ENCODE results near the gene CENPP. TPM values are rescaled to one million over a fixed set of nuclear protein-coding genes. Genes with fewer than 3 reads are reported as not detected.
A peak's percentile ranks its signal among the peaks of the same experiment; 100 is the strongest.

CENPP gene
- total RNA-seq, 1 donor from 2014 or later = 13.1 TPM

DNA sequence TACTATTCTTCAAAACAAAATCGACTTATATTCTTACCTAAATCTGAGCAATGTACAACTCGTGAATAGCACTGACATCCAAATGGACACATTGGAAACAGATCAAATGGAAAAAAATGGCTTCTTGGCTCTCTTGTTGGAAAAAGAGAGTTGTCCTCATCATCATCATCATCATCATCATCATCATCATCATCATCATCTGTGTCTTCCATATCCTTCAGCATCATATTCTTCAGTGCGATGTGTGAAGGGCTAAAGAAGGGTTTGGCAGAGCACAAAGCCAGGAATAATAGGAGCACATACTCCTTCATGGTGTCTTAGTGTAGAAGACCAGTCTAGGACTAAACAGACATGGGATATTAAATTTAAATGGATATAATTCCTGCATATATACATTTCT lies 148.8 kb downstream of the CENPP start:
- DNase-seq (ENCODE audit: low read depth) = no peak

DNA sequence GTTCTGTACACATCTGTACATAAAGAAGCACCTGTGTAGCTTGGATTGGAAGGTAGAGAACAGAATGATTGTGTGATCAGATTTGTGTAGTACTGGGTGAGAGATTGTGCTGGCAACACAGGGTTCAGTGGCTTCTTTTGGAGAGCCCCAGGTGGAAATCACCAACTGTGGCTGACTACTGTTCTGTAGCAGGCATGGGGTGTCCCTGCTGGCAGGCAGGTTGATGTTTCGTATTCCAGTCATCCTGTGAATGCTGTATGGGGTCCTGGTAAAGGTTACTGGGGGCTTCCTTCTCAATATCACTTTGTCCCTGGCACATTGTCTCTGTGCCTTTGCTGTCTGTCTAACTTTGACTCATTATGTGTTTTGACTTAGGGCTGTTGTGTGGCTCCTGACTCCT lies 151.2 kb downstream of the CENPP start:
- no peak for DNase-seq (ENCODE audit: low read depth)

DNA sequence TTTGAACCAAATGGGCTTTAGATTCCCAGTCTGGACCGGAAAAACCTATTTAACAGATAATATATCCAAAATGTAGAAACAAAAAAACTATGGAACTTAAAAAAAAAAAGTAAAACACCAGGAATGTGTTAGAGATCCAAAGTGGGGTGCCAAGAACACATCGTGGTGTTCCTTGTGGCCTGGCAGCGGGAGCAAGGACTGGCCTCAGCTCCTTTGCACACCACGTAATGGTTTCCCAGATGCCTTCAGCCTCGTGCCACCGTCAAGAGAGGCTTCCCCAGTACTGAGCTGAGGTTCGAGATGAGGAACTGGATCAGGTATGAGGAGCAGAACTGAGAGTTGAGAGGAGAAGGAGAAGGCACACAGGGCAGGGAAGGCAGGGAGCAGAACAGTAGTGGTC lies 153.0 kb downstream of the CENPP start:
- DNase-seq (ENCODE audit: low read depth) = no peak

DNA sequence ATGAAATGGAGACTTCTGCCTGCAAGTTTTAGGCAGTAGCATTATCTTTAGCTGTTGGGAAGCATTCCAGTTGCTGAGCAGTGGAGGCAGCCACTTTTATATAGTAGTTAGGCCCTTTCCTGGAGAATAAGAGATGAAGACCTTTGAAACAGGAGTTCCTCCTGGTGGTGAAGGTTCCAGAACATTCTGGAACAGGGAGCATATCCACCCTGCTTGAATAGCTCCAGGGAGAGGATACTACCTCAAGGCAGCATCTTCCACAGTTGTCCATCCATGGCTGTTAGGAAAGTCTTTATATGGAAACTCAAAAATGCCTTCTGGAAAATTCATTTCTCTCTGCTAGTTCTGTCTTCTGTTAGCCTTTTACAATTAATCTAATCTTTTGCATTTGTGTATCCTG lies 153.6 kb downstream of the CENPP start:
- no peak for DNase-seq (ENCODE audit: low read depth)

DNA sequence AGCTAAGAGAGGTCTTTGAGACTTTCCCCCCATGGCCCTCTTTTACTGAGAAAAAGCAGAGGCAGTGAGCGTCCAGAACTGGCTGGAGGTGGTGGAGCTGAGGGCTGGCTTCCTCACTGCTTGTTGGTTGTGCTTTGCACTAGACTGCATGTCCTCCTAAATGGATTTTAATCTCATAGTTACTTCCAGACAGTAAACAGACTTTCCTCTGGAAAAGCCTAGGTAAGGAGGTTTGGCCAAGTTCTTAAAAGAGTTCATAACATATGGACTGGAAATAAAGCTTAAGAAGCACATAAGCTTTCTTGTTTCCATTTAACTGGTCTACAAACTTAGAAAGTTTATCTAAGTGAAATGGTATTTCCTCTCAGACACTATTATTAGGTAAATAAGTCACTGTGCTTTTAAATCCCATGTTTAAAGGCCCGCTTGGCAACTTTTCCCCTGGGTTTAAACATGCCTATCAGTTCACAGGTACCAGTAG lies 154.6 kb downstream of the CENPP start:
- peak; percentile 41 for DNase-seq (ENCODE audit: low read depth)

DNA sequence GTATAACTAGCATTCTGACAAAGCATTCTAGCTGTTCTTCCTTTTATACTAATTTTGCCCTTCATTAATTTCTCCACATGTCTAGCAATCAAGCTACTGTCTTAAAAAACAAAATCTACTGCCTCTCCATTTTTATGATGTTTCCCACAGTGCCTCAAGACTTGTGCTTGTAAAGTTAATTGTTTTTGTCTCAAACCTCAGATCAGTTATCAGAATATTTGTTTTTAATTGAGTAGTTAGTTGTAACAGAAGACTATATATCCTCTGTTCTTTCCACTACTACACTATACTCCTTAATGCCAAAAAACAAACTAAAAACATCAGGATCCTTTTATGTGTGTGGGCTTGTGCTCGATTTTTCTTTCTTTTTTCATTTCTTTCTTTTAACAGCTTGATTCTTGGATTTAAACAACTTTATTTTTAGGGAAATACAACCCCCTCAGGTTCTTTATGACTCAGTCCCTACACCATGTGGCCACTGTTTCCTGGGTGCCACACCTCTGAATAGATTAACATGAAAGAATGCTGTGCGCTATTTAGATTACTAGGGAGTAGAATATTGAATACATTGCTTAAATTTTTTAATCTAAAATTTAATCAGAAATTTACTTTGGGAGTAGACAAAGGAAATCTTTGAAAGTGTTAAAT lies 155.4 kb downstream of the CENPP start:
- peak; percentile 15 for DNase-seq (ENCODE audit: low read depth)

DNA sequence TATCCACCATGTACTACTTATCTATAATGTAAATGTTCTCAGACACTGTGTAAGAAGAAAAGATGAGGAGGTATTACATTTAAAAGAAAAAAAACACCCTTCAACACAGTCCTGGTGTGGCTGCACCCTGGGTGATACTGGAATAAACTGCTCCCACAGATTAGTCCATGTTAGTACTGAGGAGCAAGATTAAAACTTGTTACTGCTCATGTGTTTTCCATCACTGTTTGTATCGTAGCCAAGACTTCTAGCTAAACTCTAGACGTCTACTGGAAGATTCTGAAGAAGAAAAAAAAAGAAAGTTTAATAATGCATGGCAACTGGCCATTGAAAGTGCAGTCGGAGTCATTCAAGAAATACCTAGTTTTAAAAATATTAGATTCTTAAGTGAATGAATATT lies 156.6 kb downstream of the CENPP start, which contains the start of gene ASPN:
Gene ASPN, minus strand, starts transcription at position 178 of the 400 bp plus-strand sequence.
- DNase-seq (ENCODE audit: low read depth) = no peak

DNA sequence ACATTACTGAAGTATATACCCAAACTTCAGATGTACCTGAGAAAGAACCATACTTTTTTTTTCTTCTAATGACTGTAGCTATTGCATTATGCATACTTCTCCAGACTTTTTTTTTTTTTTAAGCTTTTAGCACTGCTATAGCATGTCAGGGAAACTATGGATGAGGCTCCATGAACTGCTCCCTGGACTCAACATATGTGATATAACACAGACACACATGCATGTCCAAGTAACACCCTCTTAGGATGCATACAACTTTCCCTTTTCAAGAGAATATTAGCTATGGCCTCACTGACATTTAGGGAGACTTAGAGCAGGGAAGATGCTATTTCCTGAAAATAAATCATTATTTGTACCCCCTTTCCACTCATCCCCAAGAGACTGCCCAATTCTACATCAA lies 157.1 kb downstream of the CENPP start:
- no peak for DNase-seq (ENCODE audit: low read depth)

DNA sequence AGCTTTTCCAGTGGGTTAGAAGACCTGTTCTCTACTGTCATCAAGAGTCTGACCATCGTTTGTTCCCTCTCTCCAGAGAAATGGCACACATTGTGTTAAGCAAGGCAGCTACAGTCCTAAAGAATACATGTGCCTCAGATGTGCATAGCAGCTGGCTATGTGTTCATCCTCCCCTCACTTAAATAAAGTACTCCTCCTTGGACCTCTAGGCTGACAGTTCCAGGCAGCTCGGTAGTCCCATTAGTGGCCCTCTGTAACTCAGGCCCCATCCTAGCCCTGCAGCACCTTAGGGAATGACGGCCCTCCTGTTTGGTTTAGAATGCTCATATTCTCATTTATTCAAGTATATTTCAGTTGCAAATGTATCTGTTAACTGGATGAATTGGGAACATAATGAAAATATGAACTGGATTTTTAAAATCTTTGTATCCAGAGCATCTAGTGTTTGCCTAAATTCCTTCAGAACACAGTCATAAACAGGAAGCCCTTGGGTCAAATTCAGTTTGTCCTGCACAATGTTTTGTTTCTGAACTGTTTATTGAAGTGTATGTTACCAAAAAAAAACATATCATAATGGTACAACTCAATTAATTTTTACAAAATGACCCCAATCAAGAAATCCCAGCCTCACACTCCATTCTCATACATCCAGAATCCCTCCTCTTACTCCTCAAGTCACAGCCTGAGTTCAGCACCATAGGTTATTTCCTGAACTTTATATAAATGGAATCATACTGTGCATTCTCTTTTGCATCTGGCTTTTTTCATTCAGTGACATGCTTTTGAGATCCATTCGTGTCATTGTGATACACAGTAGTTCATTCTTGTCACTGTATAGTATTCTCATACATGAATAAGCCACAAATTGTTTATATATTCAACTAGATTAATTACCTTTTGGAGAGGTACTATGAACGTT lies 158.1 kb downstream of the CENPP start:
- peak; percentile 9 for DNase-seq (ENCODE audit: low read depth)

DNA sequence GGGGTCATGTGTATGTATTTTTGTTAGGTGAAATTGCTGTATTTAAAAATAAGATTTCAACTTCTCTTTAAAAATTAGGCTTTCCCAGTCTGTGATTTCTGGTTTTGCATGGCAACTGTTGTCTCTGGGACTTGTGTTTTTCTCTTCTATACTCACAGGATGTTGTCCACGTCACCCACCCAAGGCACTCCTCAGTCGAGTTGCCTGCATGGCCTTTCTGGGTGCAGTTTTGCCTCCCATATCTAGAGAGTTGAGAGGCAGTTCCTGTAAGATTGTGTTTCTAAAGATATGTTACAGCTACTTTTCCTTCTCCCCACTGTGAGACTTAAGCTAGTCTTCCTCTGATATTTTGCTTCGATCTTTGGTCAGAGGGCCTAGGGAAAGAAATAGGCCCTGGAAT lies 158.8 kb downstream of the CENPP start:
- no peak for DNase-seq (ENCODE audit: low read depth)

DNA sequence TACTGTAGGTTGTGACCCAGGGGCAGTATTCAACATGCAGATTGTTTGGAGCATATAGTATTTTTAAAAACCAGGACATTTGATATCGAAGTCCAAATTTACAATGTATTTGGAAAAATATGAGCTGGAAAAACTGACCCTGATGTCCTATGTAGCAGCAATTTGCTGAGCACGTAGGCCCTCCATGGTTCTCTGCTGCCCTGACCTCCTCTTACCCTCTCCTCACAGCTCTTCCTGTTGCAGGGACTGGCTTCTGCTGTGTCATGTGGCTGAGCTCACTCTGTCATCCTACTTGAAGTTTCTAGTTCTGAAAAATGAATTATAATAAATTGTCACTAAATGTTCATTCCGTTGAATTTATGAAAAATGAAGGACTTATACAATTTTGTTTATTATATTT lies 160.6 kb downstream of the CENPP start:
- DNase-seq (ENCODE audit: low read depth) = no peak

DNA sequence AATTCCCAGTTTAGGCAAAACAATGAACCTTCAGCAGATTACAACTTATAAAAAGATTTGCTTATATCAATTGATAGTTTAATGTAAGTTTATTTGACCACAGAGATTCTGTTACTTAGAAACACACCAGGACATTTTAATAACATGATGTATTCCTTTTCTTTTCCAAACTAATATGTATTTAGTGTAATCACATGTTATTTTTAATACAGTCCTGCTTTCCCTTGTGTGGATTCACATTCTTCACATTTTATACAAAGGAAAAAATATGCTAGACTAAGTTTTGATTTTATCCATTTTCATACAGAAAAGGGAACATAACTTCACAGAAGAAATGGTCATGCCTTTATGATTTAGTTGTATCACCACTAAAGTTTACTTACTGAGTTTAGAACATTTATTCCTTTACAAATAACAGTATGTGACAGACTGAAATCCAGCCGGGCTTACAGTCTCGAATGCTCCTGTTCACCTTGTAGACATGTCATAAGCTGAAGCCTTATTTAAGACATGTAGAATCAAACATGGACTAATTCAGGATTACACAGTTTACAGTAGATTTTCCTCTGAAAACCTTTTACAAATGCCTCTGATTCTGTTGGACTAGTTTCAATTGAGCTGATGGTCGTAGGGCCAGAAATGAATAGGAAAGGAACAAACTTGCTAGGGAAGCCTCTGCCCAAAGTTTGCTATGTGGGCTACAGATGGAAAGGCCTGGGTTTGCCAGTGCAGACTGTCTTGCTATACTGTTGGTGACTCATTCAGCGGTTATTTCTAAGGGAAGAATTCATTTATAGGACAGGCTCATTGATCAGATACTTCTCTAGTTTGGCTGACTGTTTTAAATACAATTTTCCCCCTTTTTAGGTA lies 163.2 kb downstream of the CENPP start:
- no peak for DNase-seq (ENCODE audit: low read depth)

DNA sequence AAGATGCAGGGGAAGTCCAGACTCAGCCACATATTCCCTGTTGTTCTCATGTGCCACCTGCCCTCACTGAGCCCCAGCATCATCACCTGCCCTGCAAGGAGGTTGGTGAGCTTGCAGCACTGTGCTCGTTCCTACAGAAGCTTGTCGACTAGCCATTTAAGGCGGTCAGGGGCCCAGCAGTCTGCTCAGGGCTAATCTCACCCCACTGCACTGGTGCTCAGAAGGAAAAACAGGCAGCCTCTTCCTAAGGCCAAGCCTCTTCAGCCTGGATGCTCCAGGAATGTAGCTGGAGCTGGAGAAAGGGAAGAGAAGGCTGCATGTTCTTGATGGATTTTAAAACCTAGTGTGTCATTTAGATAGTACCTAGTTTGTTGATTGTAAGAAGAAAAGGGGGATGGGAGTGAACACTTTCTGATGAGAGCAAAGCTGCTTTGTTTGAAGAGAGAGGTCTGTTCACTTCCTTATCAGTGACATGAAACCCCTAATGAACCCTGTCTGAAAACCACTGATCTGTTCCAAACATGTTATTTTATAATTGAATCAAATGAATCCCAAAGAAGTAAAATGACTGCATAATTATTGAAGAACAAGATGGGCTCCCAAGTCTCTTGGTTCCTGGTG lies 167.1 kb downstream of the CENPP start:
- no peak for DNase-seq (ENCODE audit: low read depth)

DNA sequence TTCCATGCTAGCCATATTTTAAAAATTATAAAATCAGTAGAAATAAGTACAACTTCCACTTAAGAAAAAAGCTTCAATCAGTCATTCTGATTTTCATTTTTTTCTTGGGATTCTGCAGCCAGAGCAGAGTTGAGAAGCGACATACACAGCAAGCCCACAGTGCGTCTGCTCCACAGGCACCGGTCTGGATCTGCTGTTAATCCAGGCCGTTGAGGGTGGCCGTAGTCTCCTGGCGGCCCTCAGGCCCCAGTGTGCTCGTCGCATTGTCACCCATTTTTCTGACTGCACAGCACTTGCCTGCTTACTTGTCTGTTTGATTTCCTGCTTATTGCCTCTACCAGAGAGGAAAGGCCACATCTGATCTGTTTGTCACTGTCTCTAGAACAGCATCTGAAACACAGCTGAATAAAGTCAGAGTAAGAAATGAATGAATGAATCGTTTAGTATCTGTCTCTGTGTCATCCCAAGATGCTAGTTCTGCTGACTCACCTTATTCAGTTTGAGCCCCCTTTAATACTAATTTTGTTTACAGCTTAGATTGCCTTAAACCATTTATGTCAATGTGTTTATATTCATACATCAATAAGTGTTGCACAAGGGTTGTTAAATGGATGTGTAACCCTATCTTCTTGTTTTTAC lies 168.1 kb downstream of the CENPP start:
- no peak for DNase-seq (ENCODE audit: low read depth)

DNA sequence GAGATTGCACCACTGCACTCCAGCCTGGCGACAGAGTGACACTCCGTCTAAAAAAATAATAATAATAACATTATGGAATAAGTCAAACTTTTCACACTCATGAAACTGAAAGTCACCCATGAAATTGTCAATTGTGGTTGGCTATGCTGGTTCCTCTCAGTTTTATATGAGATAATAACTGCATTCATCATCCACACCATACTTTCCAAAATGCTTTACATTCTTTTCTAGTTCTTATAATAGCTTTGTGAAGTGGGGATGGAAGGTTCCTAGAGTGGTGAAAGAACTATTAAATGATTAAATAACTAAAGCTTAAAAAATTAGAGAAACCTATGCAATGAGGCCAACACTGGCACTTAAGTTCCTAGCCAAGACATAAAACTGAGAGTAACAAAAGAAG lies 169.1 kb downstream of the CENPP start:
- DNase-seq (ENCODE audit: low read depth) = no peak

DNA sequence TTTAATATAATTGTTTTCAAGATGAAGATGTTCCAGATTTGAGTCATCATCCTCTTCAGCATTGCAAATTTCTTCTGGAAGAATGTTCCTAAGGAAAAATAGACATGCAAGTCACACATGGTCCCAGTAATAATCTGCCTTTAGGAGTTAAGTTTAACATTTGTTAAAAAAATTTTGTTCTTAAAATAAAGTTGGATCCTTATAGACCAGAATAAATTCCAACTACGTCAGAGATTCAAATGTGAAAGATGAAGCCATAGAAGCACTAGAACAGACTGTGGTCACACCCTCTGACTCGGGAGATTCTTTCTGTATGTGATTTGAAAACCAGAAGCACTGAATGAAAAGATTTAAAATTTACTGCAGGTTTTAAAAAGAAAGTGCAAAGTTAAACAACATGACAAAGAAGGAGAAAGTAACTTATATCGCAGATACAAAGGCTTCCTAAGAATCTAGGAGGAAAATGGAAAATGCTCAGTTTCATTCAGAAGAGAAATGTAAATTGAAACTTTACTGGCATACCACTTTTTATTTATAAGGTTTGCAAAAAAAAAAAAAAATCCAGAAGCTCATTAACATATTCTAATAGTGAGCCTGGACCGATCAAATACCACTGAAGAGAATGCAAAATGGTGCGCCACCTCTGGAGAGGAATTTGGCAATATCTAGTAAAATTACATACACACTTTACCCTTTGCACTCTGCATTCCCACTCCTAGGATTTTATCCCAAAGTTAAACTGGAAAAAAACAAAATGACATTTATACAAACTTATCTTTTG lies 170.8 kb downstream of the CENPP start:
- DNase-seq (ENCODE audit: low read depth) = peak; percentile 29

DNA sequence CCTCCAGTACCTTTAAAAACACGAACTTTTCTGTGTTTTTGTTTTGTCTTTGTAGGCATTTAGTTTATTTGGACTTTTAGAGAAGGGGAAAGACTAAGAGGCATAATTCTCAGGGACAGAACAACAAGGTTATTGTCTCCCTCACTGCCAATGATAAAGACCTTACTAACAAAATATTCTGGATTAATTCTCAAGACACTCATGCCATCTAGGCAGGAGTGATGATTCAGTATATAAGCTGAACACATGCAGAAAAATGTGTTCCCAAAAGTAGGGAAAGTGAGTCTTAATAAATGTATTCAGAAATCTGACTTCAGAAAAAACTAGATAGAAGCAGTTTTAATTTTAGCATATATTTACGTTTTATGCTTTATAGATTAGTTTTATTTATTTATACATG lies 173.9 kb downstream of the CENPP start:
- no peak for DNase-seq (ENCODE audit: low read depth)

DNA sequence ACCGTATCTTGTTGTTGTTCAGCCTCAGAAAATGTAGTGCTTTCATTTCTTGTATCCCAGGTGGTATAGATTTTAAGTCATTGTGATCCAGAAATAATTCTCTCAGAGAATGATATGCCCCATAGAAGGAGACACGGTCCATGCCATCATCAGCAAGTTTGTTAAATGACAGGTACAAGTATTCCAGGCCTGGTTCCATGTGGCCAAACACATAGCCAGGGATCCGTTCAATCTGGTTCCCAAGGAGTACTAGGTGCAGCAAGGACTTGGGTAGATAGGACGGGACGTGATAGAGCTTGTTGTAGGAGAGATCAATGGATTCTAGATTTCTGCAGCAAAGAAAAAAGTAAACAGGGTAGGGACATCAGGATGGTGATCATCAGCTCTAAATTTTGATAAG lies 175.0 kb downstream of the CENPP start:
- no peak for DNase-seq (ENCODE audit: low read depth)

DNA sequence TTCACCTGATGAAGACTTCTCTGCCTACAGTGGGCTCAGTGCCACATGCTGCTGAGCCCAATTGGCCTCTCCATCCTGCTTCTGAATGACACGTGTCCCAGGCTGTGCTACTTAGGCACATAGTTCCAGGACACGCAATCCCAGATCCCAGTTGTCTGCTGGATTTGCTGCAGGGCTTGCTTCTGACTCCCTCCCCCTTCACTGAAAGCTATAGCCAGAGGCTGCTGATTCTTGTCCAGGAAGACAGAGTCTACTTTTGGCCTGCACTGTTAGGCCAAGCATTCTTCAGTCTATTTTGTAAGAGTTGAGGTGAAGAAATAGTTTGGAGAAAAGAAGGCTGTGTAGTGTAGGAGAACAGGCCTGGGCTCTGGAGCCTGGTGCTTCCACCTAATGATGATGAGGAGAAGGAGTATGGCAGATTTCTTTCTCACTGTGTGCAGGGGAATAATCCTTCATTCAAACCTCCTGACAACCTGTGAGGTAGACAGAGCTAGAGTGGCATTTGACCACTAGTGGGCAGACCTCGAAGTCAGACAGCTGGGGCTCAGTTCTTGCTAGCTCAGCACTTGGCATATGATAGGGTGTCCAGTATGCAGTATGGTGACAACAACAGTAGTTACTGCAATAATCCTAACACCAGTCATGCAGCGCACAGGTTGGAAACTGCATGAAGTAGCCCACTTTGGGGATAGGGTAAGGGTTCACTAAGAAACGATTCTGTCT lies 176.1 kb downstream of the CENPP start:
- peak; percentile 56 for DNase-seq (ENCODE audit: low read depth)
